GM12874 (cell line): Measurements from ENCODE around the gene HACL1.

Source experiments
- TF ChIP-seq, protein P1 (sequence below): IDR thresholded peaks from 2 replicates; pipeline ENCODE4 v1.5.1; 2011; ENCODE audit warnings: low read depth, mild to moderate bottlenecking, control low read depth, low read length, moderate library complexity; ENCODE audit not compliant: insufficient read depth

The HACL1 gene

DNA sequence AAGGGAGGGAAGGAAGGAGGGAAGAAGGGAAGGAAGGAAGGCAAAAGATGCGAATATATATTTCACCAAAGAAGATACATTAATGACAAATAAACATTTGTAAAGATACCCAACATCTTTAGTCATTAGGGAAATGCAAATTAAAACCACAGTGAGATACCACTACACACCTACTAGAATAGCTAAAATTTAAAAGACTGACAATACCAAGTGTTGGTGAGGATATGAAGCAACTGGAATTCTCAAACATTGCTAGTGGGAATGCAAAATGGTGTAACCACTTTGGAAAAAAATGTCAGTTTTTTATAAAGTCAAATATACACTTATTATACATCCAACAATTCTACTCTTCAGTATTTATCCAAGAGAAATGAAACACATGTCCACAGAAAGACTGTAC lies 75.6 kb downstream of the HACL1 start:
- TF ChIP-seq, protein P1, sequence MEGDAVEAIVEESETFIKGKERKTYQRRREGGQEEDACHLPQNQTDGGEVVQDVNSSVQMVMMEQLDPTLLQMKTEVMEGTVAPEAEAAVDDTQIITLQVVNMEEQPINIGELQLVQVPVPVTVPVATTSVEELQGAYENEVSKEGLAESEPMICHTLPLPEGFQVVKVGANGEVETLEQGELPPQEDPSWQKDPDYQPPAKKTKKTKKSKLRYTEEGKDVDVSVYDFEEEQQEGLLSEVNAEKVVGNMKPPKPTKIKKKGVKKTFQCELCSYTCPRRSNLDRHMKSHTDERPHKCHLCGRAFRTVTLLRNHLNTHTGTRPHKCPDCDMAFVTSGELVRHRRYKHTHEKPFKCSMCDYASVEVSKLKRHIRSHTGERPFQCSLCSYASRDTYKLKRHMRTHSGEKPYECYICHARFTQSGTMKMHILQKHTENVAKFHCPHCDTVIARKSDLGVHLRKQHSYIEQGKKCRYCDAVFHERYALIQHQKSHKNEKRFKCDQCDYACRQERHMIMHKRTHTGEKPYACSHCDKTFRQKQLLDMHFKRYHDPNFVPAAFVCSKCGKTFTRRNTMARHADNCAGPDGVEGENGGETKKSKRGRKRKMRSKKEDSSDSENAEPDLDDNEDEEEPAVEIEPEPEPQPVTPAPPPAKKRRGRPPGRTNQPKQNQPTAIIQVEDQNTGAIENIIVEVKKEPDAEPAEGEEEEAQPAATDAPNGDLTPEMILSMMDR = no peak

GRCh38 chr3:15523660-15524417 lies 77.5 kb downstream of the HACL1 start:
- TF ChIP-seq, protein P1 = no peak

DNA sequence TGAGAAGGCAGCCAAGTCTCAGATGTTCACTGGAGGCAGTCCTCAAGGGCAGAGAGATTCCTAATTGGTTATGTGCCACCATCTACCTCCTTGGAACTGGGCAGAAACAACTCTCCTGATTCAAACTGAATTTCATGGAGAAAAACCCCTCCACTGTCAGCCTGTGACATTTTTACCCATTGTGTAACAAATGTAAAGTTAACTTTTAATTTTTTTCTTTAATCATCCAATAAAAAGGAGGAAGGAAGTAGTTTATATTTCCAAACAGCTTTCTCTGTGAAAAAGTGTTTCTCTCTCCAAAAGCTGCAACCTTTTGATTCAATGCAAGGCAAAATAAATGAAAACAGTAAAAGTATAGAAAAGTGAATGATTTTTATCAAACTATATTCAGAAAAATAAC lies 79.4 kb downstream of the HACL1 start:
- TF ChIP-seq, protein P1 = no peak

GRCh38 chr3:15521573-15521965 lies 79.8 kb downstream of the HACL1 start, which contains the start of gene COLQ:
TSS of gene COLQ (minus strand) at chr3:15521706. CDS start at chr3:15521625, 81 bp downstream.
- TF ChIP-seq, protein P1 = no peak

GRCh38 chr3:15520804-15521572 lies 80.4 kb downstream of the HACL1 start:
- TF ChIP-seq, protein P1 = no peak

DNA sequence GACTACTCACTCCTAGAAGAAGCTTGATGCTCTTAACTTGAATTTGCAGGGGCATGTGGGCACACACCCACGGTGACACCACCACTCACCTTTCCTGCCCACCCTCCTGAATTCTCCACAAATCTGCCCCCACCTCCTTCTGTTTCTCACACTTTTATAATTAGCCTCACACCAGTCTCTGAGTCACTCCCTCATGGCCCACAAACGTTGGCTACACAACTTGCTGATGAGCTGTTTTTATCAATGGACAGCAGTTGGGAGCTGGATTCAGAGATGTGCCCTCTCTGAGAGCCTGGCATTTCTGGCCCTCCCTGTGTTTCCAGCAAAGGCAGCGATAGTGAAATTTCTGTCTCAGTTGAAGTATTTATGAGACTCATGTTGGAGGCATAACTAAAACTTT lies 81.2 kb downstream of the HACL1 start:
- TF ChIP-seq, protein P1 = no peak

GRCh38 chr3:15519096-15519495 lies 82.3 kb downstream of the HACL1 start:
- TF ChIP-seq, protein P1 = no peak
